Stimulated activated CD8-positive, alpha-beta memory T cell treated with anti-CD3 and anti-CD28 coated beads, Interleukin-15, amount 100 ng/mL, for 1 hour (primary cell): ENCODE measurements around the gene TIRAP.

Experiments used
- DNase-seq: peaks from one replicate; pipeline ENCODE4 v3.0.0-alpha.2; 2020; ENCODE audit warnings: low read depth

The TIRAP gene

GRCh38 chr11:126327281-126328000 lies 44.5 kb downstream of the TIRAP start:
- no peak for DNase-seq

DNA sequence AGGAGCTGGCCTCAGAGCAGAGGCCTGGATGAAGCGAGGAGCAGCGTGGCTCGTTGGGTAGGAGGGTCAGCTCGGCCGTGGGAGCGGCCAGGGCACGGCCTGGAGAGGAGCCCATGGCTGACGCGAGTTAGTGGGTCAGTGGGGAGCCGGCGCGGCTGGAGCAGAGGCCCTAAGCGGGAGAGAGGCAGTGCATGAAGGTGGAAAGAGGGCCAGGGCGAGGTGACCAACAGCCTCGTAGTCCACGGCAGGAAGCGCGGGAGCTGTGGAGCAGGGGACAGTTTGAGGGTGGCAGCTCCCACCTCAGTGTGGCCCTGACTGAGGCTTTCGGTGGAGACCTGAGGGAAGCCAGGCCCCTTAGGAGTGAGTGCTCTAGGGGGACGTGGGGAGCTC lies 45.1 kb downstream of the TIRAP start:
- DNase-seq: no peak

- DNase-seq: no peak
Measured at GRCh38 chr11:126328444-126328843, 45.6 kb downstream of the TIRAP start.

GRCh38 chr11:126328938-126329643 lies 46.2 kb downstream of the TIRAP start:
- DNase-seq: no peak

DNA sequence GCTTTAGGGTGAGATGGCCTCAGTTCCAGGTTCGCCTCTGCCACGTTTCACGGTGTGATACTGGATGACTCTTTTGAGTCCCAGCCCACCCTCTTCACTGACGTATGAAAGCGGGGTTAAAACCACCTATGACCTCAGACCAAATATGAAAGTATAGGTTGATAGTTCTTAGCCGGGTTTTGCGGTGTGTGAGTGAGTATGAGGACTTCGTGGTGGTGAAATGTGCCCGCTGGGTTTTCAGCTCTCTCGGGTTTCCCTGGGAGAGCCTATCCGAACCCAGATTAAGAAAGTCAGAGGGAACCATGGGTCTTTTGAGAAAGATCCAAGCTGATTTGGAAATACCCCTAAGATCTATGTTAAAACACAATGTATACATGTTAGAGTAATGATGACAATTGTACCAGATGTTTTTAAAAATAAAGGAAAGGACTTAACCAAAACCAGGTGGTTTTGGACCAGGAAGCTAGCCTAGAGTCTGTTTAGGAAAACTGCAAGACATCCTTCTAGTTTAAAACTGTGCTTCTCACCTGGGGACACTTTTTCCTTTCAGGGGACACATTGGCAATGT lies 46.8 kb downstream of the TIRAP start:
- no peak for DNase-seq

GRCh38 chr11:126331286-126331685 lies 48.4 kb downstream of the TIRAP start:
- no peak for DNase-seq

- DNase-seq: no peak
Measured at GRCh38 chr11:126332221-126332711, 49.4 kb downstream of the TIRAP start.

- DNase-seq: no peak
Measured at GRCh38 chr11:126333142-126333541, 50.2 kb downstream of the TIRAP start.

GRCh38 chr11:126334659-126335462 lies 52.0 kb downstream of the TIRAP start:
- no peak for DNase-seq

- no peak for DNase-seq
Measured at GRCh38 chr11:126335463-126335760, 52.5 kb downstream of the TIRAP start.

DNA sequence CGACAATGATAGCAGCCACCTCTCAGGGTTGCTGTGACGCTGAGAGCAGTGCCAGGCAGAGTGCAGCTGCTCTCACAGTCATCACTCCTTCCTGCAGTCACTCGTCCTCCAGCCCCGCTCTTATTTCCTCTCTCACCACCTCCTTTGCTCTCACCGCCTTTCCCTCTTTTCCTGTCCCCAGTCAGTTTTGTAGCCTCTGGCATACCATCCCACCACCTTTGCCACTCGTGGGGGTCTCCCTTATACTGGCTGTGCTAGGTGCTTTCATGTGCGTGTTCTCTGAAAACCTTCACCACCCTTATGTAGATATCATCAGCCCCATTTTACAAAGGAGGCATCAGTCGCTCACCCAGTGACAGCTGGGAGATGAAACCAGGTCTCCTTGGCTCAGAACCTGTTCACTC lies 53.2 kb downstream of the TIRAP start:
- DNase-seq: no peak

DNA sequence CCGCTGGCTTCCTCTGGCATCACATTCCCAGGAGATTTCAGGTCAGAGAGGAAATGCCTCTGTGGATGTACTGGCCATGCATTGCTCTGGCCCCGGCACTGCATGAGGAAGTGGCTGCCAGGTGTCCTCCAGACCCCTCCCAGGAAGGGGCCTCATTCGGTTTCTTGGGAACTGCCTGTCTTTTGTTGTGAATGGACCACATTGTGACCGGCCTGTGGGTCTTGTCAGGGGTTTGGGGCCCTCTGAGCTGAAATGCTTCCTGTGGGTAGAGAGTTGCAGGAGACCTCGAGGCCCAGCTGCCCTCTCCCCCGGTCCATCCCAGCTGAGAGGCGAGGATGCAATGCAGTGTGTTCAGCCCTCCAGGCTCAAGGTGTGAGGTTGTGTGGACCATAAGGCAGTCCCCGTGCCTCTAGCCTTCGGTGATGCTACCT lies 53.8 kb downstream of the TIRAP start:
- DNase-seq: no peak

GRCh38 chr11:126337126-126337473 lies 54.2 kb downstream of the TIRAP start:
- no peak for DNase-seq

- DNase-seq: no peak
Measured at GRCh38 chr11:126337474-126338241, 54.8 kb downstream of the TIRAP start.

GRCh38 chr11:126338346-126339055 lies 55.6 kb downstream of the TIRAP start:
- DNase-seq: no peak

- no peak for DNase-seq
Measured at GRCh38 chr11:126339073-126339862, 56.4 kb downstream of the TIRAP start.

DNA sequence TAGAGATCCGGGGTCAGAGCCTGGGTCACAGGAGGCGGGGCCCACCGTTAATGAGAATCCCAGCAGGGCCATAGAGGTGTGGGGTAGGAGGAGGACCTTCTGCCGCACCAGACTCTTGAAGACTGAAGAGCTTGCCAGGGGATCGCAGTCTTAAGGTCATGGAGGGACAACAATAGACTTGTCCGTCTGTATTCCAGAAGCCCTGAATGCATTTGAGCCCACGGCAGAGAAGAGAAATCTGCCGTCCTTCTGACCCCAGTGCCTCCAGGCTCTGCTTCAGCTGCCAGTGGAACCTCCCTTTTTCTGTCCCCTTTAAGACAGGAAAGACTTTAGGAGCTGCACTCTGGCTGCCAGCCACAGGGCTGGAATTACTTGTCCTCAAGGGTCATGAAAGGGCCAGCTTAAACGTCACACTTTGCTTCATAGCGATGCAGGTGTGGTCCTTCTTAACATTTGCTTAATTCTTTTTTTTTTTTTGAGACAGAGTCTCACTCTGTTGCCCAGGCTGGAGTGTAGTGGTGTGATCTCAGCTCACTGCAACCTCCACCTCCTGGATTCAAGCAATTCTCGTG lies 57.1 kb downstream of the TIRAP start:
- no peak for DNase-seq

GRCh38 chr11:126340960-126341606 lies 58.2 kb downstream of the TIRAP start:
- DNase-seq: no peak

DNA sequence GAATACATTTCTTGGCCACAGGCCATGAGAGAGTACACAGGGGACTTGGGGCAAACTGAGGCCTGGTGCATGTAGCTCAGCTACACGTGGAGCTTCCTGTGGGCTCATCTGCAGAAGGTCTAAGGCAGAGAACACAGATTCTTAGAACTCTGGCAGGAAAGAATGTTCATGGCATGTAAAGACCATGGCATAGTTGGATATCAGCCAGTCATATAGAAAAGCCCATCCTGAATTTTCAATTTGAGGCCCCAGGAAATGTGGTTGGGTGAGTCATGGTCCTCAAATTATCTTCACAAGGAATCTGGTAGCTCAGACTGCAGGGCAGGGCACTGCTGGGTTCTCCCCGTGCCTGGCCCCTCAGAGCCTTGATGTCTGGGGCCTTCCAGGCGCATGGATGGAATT lies 58.9 kb downstream of the TIRAP start:
- no peak for DNase-seq

DNA sequence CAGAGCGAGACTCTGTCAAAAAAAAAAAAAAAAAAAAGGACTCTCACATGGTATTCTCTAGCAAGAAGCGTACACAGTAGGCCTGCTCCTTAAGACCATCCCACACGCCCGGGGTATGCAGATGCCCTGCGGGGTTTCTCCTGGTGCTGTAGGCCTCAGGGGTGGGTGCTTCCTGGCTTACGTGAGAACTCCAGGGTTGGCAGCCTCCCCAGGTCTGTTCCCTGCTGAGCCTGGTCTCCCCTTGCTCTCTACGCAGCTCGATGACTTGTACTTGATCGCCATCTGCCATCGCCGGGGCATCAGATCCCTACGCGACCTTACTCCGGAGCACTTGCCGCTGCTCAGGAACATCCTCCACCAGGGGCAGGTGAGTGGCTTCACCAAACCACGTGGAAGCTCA lies 60.2 kb downstream of the TIRAP start:
- DNase-seq: no peak
